Left lung (tissue), 10 donors: ENCODE measurements around the gene FAM193A. TPM values are rescaled to one million over a fixed set of nuclear protein-coding genes. Genes with fewer than 3 reads are reported as not detected.
"Not testable (repeated sequence)": the region's sequence is repeated elsewhere in the genome, so short reads cannot be mapped to it uniquely, and the experiment has no call there.

Experiments
- ATAC-seq: fragments of 200-7000 bp; cut with Tn5 transposase; one replicate; pipeline ENCODE4 v1.9.1; 2020; ENCODE audit warnings: moderate library complexity
- DNase-seq, 4 donors: peaks; one replicate each; pipeline ENCODE4 v3.0.0-alpha.2; 2013 to 2020
- H3K27ac ChIP-seq, 2 donors: fragments of 200-600 bp; sonication (generic) in 1 of 2; one replicate each; pipeline versions ENCODE4 v1.5.0 to v1.8.0; 2020 to 2021
- H3K27me3 ChIP-seq, 2 donors: fragments of 200-600 bp; sonication (generic) in 1 of 2; one replicate each; pipeline versions ENCODE4 v1.5.0 to v1.8.0; 2020 to 2021
- H3K36me3 ChIP-seq, 2 donors: fragments of 200-600 bp; sonication (generic) in 1 of 2; one replicate each; pipeline versions ENCODE4 v1.5.0 to v1.8.0; 2020 to 2021
- H3K4me1 ChIP-seq, 2 donors: fragments of 200-600 bp; one replicate each; pipeline ENCODE4 v1.8.0; 2021
- H3K4me3 ChIP-seq, 2 donors: fragments of 200-600 bp; sonication (generic) in 1 of 2; one replicate each; pipeline versions ENCODE4 v1.5.0 to v1.8.0; 2020 to 2021; ENCODE audit warnings: mild to moderate bottlenecking in 1 of 2
- H3K9me3 ChIP-seq, 2 donors: fragments of 200-600 bp; sonication (generic) in 1 of 2; one replicate each; pipeline versions ENCODE4 v1.5.0 to v1.8.0; 2020 to 2021
- CTCF ChIP-seq, 2 donors: fragments of 200-600 bp; sonication (generic) in 1 of 2; IDR thresholded peaks; one replicate each; pipeline versions ENCODE4 v1.5.0 to v1.8.0; 2021; ENCODE audit warnings: antibody characterized with exemption in 2 of 2
- intact Hi-C, 2 donors: fragments of 100-400 bp; cut with DNase I; formaldehyde crosslinking; loops; one replicate each; pipeline versions ENCODE4 v1.11.2 to v1.14.2; 2022
- polyA plus RNA-seq, 6 donors: library from polyadenylated mRNA; unstranded; fragments of 120-200 nt; gene quantifications; one replicate each; pipeline ENCODE4 v1.2.1, GENCODE V29; 2013; ENCODE audit not compliant: insufficient read length in 6 of 6
- total RNA-seq, 2 donors: library from RNA; stranded (reverse); fragmentation: NEBNext Ultra II Directional; extraction: Animal tissue kit (Norgen Biotek cat#: 25700); gene quantifications; one replicate each; pipeline ENCODE4 v1.2.1, GENCODE V29; 2021
- donor health status: DM: no; HTN: yes; CAD: no.
- donor health status: DM: no; HTN: no; CAD: no.

Gene FAM193A
- total and polyA plus RNA-seq, 8 donors = 22.3 to 35.9 (median 30.6) TPM

- H3K36me3 ChIP-seq = peaks cover 4 to 80% of the 10 kb centered on the region in 2 donors
- intact Hi-C loops = no loop called here
- no peak for ATAC-seq
These were observed 97.6 kb downstream of the FAM193A start for GRCh38 chr4:2634014-2634413.

GRCh38 chr4:2636331-2636730 lies 99.9 kb downstream of the FAM193A start:
- no peak for TF ChIP-seq CTCF (IDR thresholded peaks at IDR 0.05)
- DNase-seq (no peak), ATAC-seq (no peak)
- Histone ChIP-seq H3K36me3 (peaks cover 4 to 87% of the 10 kb centered on the region in 2 donors), H3K27me3 (no peaks in the 10 kb centered on the region), H3K4me3 (no peak overlapping the region), H3K27ac (no peak overlapping the region), H3K4me1 (no peaks in the 10 kb centered on the region), H3K9me3 (no peaks in the 10 kb centered on the region)
- intact Hi-C loops = no loop called here

More at GRCh38 chr4:2634014-2634413, 97.6 kb downstream of the FAM193A start:
- Histone ChIP-seq H3K4me3 (no peak overlapping the region), H3K27me3 (no peaks in the 10 kb centered on the region), H3K9me3 (no peaks in the 10 kb centered on the region), H3K27ac (no peak overlapping the region), H3K4me1 (no peaks in the 10 kb centered on the region)
- no peak for DNase-seq
- TF ChIP-seq CTCF (IDR thresholded peaks at IDR 0.05) = no peak

GRCh38 chr4:2636994-2637393 lies 100.5 kb downstream of the FAM193A start:
- ATAC-seq, intact Hi-C loops, H3K4me1 ChIP-seq, H3K9me3 ChIP-seq, DNase-seq, H3K4me3 ChIP-seq, H3K27me3 ChIP-seq, H3K27ac ChIP-seq: not testable (repeated sequence)
- peaks cover 4 to 87% of the 10 kb centered on the region in 2 donors for H3K36me3 ChIP-seq

GRCh38 chr4:2637956-2638552 lies 101.6 kb downstream of the FAM193A start:
- no peak for DNase-seq
- H3K36me3 ChIP-seq = peaks cover 4 to 87% of the 10 kb centered on the region in 2 donors
- no peak for TF ChIP-seq CTCF (IDR thresholded peaks at IDR 0.05)
- H3K27ac ChIP-seq = no peak overlapping the region
- H3K9me3 ChIP-seq = no peaks in the 10 kb centered on the region
- intact Hi-C loops = no loop called here
- no peak overlapping the region for H3K4me3 ChIP-seq
- no peaks in the 10 kb centered on the region for H3K4me1 ChIP-seq
- no peak for ATAC-seq
- no peaks in the 10 kb centered on the region for H3K27me3 ChIP-seq

GRCh38 chr4:2638730-2639129 lies 102.3 kb downstream of the FAM193A start:
- no peak for DNase-seq
- Histone ChIP-seq H3K27me3 (no peaks in the 10 kb centered on the region), H3K4me3 (no peak overlapping the region), H3K9me3 (no peaks in the 10 kb centered on the region), H3K36me3 (peaks cover 4 to 87% of the 10 kb centered on the region in 2 donors), H3K4me1 (no peaks in the 10 kb centered on the region), H3K27ac (no peak overlapping the region)
- TF ChIP-seq CTCF (IDR thresholded peaks at IDR 0.05) = no peak
- no peak for ATAC-seq
- intact Hi-C loops = no loop called here

GRCh38 chr4:2642968-2643367 lies 106.5 kb downstream of the FAM193A start:
- DNase-seq (no peak), ATAC-seq (no peak)
- H3K27ac ChIP-seq = no peak overlapping the region
- peaks cover 10 to 87% of the 10 kb centered on the region in 2 donors for H3K36me3 ChIP-seq
- no peak overlapping the region for H3K4me3 ChIP-seq
- H3K27me3 ChIP-seq = no peaks in the 10 kb centered on the region
- H3K9me3 ChIP-seq = no peaks in the 10 kb centered on the region
- no peaks in the 10 kb centered on the region for H3K4me1 ChIP-seq
- no peak for TF ChIP-seq CTCF (IDR thresholded peaks at IDR 0.05)
- intact Hi-C loops = no loop called here
